Measurements from ENCODE around the gene UVSSA.

The UVSSA gene

DNA sequence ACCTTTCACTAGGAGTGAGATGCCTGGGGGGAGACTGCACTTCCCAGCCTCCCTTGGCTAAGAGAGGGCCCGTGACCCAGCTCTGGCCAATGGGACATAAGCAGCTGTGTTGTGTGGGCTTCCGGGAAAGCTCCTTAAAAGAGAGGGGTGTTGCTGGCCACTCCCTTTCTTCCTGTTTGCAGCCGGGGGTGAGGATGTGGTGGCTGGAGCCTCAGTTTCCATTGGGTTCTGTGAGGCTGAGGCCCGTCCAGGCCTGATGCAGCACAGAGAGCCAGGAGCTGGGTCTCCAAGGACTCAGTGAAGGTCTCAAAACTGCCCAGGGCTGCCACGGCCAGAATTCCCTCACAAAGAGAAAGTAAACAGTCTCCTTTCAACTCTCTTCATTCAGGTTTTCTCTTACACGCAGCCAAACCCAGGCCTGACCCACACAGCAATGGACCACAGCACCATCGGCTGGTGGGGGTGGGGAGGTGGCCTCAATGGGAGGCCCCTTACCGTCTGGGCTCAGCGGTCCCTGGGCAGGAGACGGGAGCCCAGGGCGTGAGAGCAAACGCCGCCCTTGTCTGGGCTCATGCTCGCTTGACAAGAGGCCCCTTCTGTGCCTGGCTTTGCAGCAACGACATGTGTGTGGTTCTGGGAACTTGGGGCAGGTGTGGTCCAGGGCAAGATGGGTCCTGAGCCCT lies 52.6 kb downstream of the UVSSA start:
- no peak for DNase-seq

DNA sequence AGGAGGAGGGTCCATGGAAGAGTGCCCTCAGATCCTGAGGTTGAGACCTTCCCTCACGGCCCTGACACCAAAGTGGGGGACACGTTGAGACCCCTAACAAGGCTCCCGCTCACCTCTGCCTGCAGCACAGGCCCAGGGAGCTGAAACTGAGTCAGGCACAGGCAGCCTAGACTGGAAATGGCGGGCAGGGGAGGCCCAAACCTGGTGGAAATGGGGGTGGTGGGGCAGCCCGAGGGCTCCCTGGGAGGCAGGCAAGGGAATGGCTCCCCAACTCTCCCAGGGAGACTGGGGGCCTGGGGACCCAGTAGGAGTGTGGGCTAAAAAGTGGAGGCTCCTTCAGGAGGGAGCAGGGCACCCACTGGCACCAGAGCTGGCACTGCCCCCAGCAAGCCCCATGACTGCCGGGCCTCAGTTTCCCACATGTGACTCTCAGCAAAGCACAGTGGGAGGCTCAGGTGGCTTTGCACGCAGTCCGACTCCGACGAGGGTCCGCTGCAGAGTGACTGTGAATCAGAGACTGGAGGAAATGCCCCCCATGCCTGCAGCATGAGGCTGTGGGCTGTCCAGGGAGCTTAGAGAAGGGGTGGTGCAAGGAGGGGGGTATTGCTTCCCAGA lies 53.3 kb downstream of the UVSSA start:
- no peak for DNase-seq

DNA sequence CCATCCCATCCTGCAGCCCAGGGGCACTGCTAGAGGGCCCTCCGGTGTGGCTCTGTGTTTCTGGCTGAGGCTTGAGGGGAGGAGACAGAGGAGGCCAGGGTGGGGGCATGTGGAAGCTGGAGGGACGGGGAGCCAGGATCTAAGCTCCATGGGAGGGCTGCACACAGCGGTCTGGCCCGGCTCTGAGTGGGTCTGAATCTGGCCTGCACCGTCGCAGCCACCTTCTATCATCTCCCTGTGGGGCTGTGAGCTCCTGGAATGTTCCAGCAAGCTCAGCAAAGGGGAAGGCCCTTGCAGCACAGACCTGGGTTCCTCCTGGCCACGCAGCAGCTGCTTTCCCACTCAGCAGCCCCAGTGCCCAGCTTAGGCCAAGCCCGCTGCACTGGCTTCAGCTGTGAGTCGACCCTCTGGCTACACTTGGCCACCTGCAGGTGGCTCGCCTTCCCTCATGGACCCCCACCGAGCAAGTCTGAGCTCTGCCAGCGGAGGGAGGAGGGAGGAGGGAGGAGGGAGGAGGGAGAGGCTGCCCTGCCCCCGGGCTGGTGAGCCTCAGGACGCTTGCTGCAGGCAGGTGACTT lies 53.9 kb downstream of the UVSSA start:
- DNase-seq, result no peak

DNA sequence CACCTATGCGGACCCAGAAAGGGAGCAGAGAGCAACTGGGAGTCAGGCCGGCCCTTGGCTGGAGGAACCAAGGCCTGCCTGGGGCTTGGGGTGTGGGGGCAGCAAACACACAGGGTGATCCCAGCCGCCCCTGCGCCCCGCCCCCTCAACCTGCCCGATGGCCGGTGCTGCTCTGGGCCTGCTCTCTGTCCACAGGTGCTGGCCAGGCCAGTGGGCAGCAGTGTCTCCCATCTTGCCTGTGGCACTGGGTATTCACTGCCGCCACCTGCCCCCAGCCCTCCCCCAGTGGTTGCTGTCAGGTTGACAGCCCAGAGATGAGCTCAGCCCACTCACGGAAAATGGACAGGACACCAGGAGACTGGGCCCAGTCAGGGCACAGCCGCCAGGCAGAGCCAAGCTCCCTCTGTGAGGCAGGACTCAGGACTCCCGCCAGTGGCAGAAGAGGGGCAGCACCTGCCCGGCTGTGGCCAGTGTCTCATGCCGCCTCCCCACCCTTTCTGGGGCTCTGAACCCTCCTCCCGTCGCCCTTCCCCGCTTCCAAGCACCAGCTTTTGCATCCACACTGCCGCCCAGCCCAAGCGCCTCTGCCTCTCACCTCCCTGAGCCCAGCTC lies 54.5 kb downstream of the UVSSA start:
- no peak for DNase-seq

DNA sequence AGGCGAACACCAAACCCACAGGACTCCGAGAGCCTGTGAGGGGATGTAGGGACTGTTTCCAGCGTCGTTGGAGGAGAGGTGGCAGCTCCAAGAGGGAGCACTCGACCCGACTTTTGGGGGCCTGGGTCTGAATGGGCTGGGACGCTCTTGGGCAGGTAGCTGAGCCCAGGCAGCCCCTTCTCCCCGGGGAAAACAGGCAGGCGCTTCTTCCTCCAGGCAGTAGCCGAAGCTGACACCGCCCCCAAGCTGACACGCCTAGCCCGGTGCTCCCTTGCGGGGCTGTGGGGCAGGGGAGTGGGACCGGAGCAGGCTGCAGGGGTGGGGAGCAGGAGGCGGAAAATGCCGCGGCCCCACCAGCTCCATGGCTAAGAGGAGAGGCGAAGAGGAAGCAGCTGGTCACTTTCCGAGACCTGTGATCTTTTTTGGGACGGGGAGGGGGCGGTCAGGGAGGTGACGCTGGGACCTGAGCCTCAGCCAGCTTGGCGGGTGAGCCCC lies 55.1 kb downstream of the UVSSA start:
- DNase-seq, result no peak

DNA sequence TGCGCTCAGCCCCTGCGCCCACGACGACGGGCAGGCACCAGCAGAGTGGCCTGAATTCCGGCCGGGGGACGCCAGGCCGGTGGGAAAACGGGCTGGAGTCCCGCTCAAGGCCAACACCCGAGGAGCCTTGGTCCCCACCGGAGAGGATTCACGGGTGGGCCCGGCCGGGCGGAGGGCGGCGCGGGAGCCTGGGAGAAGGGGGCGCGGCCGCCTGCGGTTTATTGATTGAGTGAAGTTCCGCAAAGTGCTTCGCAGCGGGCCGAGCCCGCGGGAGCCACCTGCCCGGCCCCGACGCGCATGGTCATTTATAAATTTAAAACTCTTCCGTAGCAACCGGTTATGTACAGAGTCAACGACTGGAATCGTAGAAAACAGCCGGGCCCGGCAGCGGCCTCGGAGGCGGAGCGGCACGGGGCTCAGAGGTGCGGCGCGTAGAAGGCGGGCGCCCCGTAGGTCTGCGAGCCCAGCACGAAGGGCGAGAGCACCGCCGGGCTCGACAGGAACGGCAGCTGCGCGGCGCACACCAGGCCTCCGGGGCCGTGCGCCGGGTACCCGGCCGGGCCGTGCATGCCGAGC lies 55.6 kb downstream of the UVSSA start:
- DNase-seq, result no peak

DNA sequence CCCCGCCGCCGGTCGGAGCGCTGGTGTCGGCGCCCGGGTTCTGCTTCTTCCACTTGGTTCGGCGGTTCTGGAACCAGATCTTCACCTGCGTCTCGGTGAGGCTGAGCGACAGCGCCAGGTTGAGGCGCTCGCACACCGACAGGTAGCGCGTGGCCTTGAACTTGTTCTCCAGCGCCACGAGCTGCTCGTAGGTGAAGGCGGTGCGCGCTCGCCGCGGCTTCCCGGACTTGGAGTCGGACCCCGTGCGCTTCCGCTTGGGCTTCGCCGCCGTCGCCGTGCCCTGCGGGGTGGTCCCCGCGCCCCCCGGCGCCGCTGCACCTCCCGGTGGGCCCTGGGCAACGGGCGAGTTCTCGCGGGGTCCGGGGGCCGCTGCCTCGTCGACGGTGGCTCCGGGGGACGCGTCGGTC lies 56.2 kb downstream of the UVSSA start:
- no peak for DNase-seq

DNA sequence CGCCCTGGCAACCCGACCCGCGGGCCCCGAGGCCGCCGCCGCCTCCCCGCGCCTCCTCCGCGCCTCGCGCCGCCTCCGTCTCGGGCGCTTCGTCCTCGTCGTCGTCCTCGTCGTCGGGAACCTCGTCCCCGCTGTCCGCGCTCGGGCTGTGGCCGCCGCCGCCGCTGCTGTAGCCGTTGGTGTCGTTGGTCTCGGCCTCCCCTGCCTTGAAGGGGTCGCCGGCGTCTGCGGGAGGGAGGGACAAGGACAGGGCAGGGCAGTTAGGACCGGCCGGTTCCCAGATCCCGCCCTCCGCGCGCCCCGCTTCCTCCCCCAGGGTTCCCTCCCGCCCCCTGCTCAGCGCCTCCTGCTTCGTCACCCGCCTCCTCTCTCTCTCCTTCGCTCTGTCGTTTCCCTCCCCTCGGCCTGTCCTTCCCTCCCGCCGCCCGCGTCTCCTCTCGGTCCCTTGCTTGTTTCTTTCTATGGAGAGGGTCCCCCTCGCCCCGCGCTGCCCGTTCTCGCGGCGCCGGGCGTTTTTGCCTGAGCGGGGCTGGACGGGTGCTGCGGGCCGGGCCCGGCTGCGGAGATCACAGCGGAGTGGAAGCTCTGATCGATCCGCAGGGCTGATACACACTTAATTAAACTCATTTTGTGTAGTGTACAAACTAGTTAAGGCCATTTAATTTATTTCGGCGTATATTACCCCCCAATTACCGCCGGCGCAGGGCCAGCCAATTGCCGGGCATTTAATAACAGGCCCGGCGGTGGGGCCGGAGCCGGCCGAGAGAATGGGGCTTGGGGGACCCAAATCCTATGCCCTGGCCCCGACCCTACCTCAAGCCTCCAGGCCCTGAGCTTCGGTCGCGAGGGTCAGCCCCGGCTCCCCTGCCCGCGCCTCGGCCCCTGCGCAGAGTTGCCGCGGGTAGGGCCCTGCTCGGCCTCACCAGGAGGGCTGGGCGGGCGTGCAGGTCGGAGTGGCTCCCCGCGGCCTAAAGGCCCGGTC lies 56.9 kb downstream of the UVSSA start:
- no peak for DNase-seq

DNA sequence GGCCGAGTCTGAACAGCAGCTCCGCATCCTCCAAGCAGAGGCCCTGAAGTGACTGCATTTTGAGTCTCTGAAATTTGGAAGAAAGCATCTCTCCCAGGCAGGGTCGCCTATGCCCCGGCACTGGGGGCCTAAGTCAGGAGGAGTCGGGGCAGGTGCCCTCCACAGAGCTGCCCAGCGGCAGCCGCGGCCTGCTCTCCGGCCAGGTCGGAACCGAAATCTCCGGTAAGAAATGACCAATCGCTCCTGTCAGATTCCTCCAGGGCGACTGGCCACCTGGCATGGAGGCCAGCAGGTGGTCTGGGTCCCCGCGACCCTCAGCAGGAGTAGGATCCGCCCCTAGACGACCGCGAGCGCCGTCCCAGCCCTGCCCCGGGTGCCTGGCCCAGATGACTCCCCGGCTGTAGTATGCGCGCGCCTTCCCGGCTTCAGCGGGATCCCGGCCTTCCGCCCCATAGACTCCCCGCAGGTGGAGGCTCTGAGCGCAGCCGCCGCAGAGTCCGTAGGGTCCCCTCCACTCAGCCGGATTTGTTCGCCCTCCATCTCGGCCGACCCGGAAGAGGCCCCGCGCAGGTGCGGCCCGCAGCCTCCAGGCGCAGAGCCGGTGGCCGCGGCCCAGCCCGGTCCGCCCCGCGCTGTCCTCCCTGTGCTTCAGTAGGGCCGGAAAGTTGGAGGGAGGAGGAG lies 57.7 kb downstream of the UVSSA start:
- DNase-seq, result no peak

DNA sequence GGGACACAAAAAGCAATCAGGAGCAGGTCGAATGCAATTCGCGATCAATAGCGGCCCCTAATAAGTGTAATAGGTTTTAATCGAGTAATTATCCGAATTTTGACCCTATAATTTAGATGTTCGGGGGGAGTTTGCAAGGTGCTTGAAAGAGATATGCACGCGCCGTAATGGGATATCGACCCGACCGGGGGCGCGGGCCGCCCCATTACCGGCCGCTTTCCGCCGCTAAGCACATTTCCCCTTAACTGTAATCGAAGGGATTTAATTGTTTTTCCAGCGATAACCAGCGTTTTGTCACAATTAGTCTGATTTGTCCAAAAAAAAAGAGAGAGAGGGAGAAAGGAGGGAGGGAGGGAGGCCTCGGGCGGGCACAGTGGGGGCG lies 58.2 kb downstream of the UVSSA start:
- DNase-seq, result no peak

DNA sequence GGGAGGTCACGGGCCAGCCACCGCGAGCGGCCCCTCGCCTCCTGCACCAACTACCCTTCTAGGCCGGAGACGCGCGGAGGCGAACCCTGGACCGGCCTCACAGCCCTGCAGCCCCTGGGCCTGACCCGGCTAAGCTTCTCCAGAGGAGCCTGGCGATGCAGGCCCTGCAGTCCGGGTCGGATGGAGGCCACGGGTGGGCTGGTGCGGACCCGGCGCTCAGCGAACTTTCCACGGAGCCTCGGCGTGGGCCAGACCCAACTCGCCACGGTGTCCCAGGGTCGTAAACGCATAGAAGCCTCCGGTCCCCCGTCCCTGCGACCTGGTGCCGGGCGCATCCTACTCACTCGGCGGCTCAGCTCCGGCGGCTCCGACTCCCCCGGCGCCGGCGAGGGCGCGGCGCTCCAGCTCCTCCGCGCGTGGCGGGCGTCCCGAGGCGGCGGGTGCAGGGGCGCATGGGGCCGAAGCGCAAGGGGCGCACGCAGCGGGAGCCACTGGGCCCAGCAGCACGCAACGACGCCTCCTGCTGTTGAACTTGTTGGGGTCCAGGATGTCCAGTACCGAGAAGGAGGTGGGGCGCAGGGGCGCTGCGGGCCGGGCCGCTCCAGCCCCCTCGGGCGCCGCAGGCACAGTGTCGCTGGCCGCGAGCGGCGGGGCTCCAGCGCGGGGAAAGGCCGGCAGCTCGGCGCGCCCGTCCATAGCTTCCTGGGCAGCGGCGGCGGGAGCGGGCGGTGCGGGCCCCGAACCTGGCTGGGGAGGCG lies 58.8 kb downstream of the UVSSA start:
- no peak for DNase-seq

DNA sequence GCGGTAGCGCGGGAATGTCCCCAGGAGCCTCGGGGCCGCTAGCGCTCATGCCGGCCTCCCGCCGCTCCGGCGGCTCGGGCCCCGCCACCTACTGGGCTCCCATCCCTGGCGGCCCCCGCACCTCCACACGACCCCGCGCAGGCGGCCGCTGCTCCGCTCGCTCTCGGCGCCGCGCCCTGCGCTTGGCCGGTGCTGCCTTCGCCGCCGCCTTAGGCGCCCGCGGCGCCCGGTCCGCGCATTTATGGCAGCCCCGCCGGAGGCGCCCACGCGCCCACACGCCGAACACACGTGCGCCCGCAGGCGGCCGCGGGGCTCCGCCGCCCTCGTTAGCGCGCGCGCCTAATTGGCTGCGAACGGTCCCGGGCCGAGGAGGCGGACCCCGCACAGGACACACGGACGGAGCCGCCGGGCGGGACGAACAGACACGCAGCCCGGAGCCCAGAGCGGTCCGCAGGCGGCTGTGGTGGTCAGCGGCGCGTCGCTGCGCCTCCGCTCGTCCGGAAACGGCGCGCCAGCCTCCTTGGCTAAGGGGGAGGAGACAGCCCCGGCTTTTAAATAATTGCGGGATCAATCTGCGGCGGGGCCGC lies 59.5 kb downstream of the UVSSA start, which contains the start of gene NKX1-1:
TSS of gene NKX1-1 (minus strand) at position 49 of the 587 bp plus-strand sequence. CDS start at position 49, 0 bp downstream.
- no peak for DNase-seq

DNA sequence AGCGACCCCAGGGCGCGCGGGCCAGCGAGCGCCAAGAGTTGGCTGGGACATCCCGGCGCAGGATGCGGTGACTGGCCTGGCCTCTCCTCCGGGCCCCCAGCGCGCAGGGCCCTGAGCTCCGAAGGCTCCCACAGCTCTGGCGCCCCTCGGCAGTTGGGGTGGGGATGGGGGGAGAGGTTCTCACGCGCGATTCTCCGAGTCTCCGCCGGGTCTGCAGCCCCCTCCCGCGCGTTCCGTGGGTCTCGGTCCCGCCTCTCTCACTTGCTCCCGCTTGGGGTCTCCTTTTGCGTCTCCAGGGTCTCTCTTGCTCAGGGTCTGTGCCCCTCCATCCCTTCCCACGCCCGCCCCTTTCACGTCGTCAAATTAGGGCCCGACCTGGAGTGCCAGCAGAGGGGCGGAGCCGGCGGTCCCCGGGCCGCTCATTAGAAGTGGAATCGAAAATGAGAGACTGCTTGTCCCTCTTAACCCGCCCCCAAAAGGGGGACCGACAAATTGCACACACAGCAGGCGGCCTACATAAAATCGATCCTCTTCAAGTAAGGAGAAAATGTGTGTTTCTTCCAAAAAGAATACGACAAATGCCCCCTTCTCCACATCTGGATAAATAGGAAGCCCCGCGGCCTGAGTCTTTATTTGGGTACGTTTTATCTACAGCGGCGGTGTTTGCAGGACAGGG lies 60.1 kb downstream of the UVSSA start:
- no peak for DNase-seq

DNA sequence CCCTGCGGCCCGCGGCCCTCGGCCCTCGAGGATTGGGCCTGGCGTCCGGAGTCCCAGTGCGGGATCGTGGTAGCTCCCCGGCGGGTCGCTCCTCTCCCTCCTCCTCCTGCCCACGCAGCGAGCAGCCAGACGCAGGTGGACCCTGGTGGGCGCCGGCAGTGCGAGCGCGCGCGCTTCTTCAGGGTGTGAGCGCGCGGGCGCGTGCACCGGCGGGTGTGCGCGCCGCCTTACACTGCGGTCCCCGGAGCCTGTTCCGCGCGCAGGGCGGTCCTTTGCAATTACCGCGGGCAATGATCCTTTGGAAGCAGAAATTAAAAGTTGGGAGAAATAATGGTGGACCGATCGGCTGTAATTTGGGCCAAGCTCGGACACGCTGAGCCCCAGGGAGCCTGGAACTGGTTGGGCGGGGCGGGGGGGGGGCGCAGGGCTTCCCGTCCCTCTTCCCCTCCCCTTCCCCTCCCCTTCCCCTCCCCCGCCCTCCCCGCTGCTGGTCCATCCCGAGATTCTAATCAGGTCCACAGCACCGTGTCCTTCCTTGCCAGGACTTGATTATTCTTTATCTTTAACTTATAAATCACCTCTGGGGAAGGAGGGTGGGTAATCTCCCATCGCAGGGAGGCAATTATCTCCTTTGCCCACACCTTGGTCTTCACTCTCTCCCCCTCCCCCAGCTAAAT lies 60.8 kb downstream of the UVSSA start:
- DNase-seq, result no peak

DNA sequence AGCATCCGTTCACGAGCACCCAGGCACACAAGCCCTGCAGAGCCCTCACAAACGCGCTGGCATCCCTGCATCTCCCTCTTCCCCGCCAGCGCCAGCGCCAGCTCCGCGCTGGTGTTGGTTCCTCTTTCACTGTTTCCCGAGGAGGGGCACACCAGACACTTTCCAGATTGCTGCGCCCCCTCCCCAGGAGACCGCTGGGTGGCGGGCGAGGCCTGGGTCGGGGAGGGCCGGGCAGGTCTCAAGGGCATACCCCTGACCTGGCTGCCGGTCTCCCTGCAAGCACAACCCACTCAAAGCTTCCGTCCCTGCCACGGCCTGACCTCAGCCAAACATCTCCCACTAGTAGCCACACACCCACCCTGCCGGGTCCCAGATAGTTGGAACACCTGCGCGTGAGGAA lies 61.4 kb downstream of the UVSSA start:
- no peak for DNase-seq

DNA sequence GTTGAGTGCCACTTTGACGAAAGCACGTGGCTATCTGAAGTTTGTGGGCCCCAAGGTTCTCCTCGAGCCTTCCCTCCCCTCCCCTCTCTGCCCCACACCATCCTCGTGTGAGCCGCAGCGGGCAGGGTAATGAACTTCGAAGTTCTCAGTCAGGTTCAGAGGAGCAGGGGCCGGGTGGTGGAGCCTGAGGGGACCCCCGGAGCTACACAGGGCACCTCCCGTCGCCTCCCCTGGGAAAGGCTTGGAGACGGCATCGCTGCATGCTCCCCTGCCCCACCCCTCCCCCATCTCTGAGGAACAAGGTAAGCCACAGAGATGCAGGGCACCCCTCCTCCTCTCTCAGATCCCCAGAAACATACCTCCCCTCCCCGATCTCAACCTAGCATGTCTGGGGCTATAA lies 62.1 kb downstream of the UVSSA start:
- no peak for DNase-seq

DNA sequence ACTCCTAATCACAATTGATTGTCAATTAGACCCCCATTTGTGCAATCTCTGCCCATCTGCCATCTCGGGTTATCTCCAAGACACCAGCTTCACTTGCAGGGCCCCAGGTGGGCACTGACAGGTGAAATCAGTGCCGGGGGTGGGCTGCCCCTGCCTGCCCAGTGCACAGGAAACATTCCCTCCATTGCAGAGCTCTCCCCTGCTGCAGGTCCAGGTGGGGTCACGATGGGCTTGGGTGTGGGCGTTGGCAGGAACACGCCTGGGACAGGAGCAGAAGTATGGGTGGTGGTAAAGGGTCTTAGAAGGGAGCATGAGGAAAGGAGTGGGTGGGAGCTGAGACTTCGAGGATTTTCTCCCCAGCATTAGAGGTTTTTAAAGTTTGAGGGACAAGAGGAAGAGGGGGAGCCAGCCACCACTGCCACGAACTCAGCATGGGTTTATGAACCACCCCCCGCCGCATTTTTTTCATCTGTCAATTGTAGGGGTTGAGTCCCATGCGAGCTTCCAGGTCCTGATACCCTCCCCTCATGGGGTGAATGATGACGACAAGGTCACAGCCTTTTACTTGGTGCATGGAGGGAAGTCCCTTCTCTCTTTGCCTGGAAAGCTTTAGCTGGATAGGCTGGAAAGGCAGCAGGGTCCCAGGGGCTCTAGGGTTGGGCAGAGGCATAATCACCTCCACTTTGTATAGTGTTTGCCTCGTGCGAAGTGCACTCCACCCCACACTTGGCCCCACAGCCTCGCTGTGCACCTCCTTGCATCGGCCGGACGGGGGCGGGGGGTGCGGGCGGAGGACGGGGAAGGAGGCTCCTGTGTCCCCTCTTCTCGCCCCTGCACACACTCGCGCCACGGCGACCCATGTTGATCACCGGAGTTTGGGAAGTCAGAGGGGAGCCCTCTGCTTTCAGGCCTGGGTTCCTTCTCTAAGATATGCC lies 62.8 kb downstream of the UVSSA start:
- no peak for DNase-seq

All from activated CD4-positive, alpha-beta T cell treated with anti-CD3 and anti-CD28 coated beads for 48 hours (primary cell).